Measurements from ENCODE around the gene DTYMK.
"Not testable (repeated sequence)": the region's sequence is repeated elsewhere in the genome, so short reads cannot be mapped to it uniquely, and the experiment has no call there.

The DTYMK gene

DNA sequence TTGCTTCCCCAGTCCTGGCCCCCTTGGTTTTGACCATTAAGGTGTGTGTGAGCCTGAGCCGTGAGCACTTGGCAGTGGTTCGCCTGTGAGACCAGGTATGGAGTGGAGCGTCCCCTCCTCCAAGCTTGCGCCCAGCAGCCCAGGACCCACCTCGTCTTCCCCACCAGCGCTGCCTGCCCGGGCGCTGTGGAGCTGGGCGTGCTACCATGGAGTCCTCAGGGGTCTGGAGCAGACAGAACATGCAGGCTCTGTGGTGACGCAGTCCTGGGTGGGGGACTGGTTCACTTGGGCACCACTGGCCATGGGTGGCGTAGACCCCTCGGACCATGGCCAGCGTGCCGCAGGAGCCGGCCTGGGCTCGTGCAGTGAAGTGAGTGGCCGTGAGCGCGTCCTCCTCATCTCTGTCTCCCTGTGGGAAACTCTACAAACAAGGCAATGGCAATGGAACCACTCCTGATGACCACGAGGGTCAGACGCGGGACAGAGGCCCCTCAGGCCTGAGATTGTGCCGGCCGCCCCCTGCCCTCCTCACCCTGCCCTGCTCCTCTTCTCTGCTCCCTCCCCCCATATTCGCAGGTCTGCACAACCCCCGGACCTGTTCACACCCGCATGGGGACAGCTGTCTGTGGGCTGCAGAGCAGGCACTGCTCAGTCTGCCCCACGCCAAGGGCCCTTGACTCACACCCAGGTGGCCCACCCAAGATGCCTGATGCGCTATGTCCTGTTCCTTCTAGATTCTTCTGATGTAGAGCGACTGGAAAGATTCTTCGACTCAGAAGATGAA, 15.0 kb downstream of the DTYMK start:
- TF ChIP-seq, protein P1, sequence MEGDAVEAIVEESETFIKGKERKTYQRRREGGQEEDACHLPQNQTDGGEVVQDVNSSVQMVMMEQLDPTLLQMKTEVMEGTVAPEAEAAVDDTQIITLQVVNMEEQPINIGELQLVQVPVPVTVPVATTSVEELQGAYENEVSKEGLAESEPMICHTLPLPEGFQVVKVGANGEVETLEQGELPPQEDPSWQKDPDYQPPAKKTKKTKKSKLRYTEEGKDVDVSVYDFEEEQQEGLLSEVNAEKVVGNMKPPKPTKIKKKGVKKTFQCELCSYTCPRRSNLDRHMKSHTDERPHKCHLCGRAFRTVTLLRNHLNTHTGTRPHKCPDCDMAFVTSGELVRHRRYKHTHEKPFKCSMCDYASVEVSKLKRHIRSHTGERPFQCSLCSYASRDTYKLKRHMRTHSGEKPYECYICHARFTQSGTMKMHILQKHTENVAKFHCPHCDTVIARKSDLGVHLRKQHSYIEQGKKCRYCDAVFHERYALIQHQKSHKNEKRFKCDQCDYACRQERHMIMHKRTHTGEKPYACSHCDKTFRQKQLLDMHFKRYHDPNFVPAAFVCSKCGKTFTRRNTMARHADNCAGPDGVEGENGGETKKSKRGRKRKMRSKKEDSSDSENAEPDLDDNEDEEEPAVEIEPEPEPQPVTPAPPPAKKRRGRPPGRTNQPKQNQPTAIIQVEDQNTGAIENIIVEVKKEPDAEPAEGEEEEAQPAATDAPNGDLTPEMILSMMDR (IDR thresholded peaks at IDR 0.05; ENCODE audit: low read depth, low read length): no peak
- DNase-seq (ENCODE audit: extremely low read depth, low read depth): no peak

DNA sequence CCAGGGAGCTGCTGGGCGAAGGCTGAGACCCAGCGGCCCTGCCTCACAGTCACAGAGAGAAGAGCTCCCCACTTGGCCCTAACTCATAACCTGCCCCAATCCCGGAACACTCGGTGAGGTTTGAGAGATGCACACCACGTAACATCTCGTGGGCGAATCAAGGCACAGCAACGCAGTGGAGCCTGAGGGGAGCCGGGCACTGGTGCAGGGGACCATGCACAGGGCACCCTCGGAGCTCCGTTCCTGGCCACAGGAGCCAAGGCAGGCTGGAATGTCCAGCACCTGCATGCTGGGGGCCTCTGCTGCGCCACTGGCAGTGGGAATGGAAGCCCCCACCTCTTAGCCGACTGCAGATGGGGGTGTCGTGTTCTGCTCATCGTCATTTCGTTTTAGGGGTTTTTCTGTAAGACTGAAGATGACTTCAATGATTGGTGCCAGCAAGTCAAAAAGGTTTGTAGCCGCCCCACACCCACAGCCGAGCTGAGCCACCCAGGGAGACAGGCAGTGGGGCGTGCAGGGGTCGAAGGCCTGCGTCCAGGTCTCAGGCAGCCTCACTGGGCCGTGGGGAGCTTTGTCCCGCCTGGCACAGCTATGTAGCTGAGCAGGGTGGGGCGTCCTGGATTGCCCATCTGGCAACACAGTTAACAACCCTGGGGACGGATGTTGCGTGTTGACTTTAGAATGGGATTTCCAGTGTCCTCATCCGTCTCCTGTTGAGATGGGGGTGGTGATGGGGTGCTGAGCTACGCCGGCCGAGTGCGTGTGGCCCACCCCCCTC, 16.1 kb downstream of the DTYMK start:
- DNase-seq (ENCODE audit: extremely low read depth, low read depth): no peak
- TF ChIP-seq, protein P1 (IDR thresholded peaks at IDR 0.05; ENCODE audit: low read depth, low read length): no peak

DNA sequence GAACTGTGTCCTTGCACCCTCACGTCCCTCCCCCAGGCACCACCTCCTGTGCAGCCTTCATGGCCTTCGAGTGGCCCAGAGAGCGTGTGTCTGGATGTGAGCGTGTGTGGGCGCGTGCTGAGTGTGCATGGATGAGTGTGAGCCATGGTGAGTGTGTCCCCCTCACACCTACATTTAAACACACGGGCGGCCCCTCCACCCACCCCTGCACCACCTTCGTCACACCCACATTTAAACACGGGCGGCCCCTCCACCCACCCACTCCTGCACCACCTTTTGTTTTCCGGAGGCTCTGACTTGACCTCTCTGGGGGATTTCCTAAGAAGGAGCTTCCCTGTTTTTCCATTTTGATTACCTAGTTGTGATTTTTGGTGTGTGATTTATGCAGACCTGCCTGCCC, 17.8 kb downstream of the DTYMK start:
- TF ChIP-seq, protein P1 (IDR thresholded peaks at IDR 0.05; ENCODE audit: low read depth, low read length): no peak
- no peak for DNase-seq (ENCODE audit: extremely low read depth, low read depth)

DNA sequence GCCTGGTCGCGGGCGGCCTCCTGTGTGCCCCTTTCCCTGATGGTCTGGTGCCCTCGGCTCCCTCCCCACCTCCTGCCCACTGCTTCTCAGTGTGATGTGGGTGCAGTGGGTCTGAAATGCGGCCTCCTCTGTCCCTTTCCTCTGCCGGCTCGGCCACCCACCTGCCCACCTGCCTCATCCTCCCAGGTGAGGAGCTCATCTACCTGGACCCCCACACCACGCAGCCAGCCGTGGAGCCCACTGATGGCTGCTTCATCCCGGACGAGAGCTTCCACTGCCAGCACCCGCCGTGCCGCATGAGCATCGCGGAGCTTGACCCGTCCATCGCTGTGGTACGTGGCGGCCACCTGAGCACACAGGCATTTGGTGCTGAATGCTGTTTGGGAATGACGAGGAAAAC, 18.3 kb downstream of the DTYMK start:
- no peak for DNase-seq (ENCODE audit: extremely low read depth, low read depth)
- TF ChIP-seq, protein P1 (IDR thresholded peaks at IDR 0.05; ENCODE audit: low read depth, low read length): no peak

DNA sequence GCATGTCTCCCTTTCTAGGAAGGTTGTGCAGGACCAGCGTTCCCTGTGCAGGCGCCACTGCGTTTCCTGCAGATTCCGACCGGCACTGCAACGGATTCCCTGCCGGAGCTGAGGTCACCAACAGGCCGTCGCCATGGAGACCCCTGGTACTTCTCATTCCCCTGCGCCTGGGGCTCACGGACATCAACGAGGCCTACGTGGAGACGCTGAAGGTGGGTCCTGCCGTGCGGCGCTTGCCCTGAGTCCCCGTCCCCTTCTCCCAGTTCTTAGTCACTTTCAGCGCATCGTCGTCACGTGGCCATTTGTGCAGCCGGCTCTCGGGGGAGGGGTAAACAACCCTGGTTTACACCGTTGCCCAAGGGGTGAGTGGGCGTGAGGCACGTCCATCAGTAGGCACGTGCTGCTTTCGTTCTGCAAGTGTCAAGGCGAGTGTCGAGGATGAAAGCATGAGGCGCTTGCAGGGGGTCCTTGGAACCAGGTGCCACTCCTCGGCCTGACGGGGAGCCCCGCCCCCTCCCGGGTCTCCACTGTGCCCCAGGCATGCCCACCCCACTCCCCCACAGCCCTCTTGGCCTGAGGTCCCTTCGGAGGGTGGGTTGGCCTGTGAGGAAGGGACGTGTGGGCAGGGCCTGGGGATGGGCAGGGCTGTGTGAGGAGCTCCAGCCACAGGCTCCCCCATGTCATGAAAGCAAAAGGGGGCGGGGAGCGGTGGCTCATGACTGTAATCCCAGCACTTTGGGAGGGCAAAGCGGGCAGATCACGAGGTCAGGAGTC, 19.8 kb downstream of the DTYMK start:
- DNase-seq (ENCODE audit: extremely low read depth, low read depth): no peak
- TF ChIP-seq, protein P1 (IDR thresholded peaks at IDR 0.05; ENCODE audit: low read depth, low read length): no peak

DNA sequence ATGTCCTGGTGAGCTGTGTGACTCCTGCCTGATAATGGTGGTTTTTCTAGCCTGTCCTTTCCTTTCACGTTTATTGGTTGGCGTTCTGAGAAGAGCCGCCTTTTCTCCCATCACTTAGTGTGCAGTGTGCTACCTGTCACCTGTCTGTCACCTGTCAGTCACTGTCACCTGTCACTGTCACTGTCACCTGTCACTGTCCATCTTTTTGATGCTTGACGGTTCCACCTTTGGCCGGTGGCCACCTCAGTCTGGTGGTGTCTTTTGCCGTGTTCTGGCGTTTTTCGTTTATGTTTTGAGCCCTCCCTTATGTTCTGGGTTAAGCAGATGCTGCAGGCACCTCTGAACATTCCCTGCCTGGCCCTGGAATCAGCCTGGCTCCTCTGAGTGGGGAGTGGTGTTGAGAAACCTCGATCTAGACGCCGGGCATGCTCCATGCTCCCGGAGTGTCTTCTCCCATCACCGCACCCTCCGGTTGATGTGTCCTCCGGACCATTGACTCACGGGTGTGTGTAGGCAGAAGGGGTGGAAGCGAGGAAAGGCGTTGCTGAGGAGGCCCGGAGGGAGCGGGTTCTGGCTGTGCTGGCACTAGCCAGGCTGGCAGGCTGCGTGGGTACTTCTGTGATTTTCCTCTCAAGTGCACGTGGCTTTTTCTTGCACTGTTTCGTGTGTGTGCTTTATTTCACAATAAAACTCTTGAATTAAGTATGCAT, 20.7 kb downstream of the DTYMK start:
- DNase-seq (ENCODE audit: extremely low read depth, low read depth): no peak
- TF ChIP-seq, protein P1 (IDR thresholded peaks at IDR 0.05; ENCODE audit: low read depth, low read length): no peak

DNA sequence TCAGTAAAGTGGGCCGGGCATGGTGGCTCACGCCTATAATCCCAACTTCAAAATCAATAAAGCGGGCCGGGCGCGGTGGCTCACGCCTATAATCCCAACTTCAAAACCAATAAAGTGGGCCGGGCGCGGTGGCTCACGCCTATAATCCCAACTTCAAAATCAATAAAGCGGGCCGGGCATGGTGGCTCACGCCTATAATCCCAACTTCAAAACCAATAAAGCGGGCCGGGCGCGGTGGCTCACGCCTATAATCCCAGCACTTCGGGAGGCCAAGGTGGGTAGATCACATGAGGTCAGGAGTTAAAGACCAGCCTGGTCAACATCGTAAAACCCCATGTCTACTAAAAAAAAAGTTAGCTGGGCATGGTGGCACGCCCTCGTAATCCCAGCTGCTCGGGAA, 23.9 kb downstream of the DTYMK start:
- not testable (repeated sequence) for DNase-seq (ENCODE audit: extremely low read depth, low read depth)

Measured in AG09319 (cell line).